Epithelial cell of esophagus (primary cell): ENCODE results near the gene ARID5A.
"Not testable (repeated sequence)": the region's sequence is repeated elsewhere in the genome, so short reads cannot be mapped to it uniquely, and the experiment has no call there.

ENCODE experiments used
- DNase-seq: peaks from one replicate; pipeline ENCODE4 v3.0.0; 2010; ENCODE audit warnings: low read depth
- H3K4me3 ChIP-seq: 2 replicates; pipeline ENCODE4 v1.5.1; 2011; ENCODE audit warnings: mild to moderate bottlenecking, low read length, control low read depth
- CTCF ChIP-seq: IDR thresholded peaks from 2 replicates; pipeline ENCODE4 v1.5.1; 2011; ENCODE audit warnings: low read depth, mild to moderate bottlenecking, low read length, control low read depth, inconsistent platforms; ENCODE audit not compliant: insufficient read depth; ENCODE audit errors: missing control alignments

Gene ARID5A

GRCh38 chr2:96549967-96550786, 13.6 kb downstream of the ARID5A start:
- no peak for TF ChIP-seq CTCF
- H3K4me3 ChIP-seq: no peak overlapping the region
- DNase-seq: peak; percentile 55

- no peak for DNase-seq
- no peak for TF ChIP-seq CTCF
- H3K4me3 ChIP-seq: no peak overlapping the region
Measured at GRCh38 chr2:96550787-96551604, 14.4 kb downstream of the ARID5A start.

GRCh38 chr2:96551605-96552314, 15.2 kb downstream of the ARID5A start:
- no peak for DNase-seq
- no peak overlapping the region for H3K4me3 ChIP-seq
- no peak for TF ChIP-seq CTCF

GRCh38 chr2:96552315-96553175, 16.0 kb downstream of the ARID5A start:
- no peak for TF ChIP-seq CTCF
- DNase-seq: no peak
- no peak overlapping the region for H3K4me3 ChIP-seq

GRCh38 chr2:96553176-96553956, 16.8 kb downstream of the ARID5A start:
- no peak for TF ChIP-seq CTCF
- DNase-seq: no peak

GRCh38 chr2:96553957-96554292, 17.4 kb downstream of the ARID5A start:
- DNase-seq, H3K4me3 ChIP-seq: not testable (repeated sequence)

More at GRCh38 chr2:96553176-96553956, 16.8 kb downstream of the ARID5A start:
- no peak overlapping the region for H3K4me3 ChIP-seq
